Lung (tissue), 12 donors: ENCODE data around the gene PTK6. TPM values are rescaled to one million over a fixed set of nuclear protein-coding genes. Genes with fewer than 3 reads are reported as not detected.
"Not testable (repeated sequence)": the region's sequence is repeated elsewhere in the genome, so short reads cannot be mapped to it uniquely, and the experiment has no call there.

Experiments
- ATAC-seq: fragments of 200-7000 bp; cut with Tn5 transposase; one replicate; pipeline ENCODE4 v1.9.1; 2020; ENCODE audit warnings: moderate number of reproducible peaks; ENCODE audit not compliant: insufficient read depth, low FRiP score
- DNase-seq, 3 donors: peaks; one replicate each; pipeline ENCODE4 v3.0.0-alpha.2; 2013 to 2017
- H3K27ac ChIP-seq, 2 donors: one replicate each; pipeline ENCODE4 v1.5.1; 2013; ENCODE audit warnings: mild to moderate bottlenecking in 2 of 2, moderate library complexity in 2 of 2, control low read depth in 1 of 2, inconsistent platforms in 1 of 2, low read depth in 1 of 2, low read length in 1 of 2
- H3K27me3 ChIP-seq, 3 donors: one replicate each; pipeline ENCODE4 v1.5.1; 2013; ENCODE audit warnings: low read length in 2 of 3; ENCODE audit not compliant: control insufficient read depth in 3 of 3, insufficient read depth in 3 of 3
- H3K36me3 ChIP-seq, 4 donors: one replicate each; pipeline ENCODE4 v1.5.1; 2013; ENCODE audit warnings: low read length in 4 of 4, mild to moderate bottlenecking in 1 of 4, moderate library complexity in 1 of 4; ENCODE audit not compliant: control insufficient read depth in 4 of 4, insufficient read depth in 4 of 4
- H3K4me1 ChIP-seq, 5 donors: one replicate each; pipeline ENCODE4 v1.5.1; 2013; ENCODE audit warnings: low read length in 5 of 5, mild to moderate bottlenecking in 2 of 5, moderate library complexity in 1 of 5; ENCODE audit not compliant: control insufficient read depth in 5 of 5, insufficient read depth in 5 of 5
- H3K4me3 ChIP-seq: one replicate; pipeline ENCODE4 v1.5.1; 2013; ENCODE audit warnings: mild to moderate bottlenecking, control low read depth, moderate library complexity
- H3K9ac ChIP-seq, 2 donors: one replicate each; pipeline ENCODE4 v1.5.1; 2013; ENCODE audit warnings: low read length in 2 of 2, control low read depth in 1 of 2; ENCODE audit not compliant: insufficient read depth in 1 of 2
- H3K9me3 ChIP-seq, 4 donors: one replicate each; pipeline ENCODE4 v1.5.1; 2013; ENCODE audit warnings: low read length in 3 of 4, mild to moderate bottlenecking in 1 of 4, moderate library complexity in 1 of 4; ENCODE audit not compliant: control insufficient read depth in 4 of 4, insufficient read depth in 3 of 4
- WGBS, 2 donors: extraction: QIAGEN DNeasy Blood & Tissue Kit; methylation state at CpG; one replicate each; pipeline ENCODE4 v1.1.7; 2013; 5-methylcytosine and 5-hydroxymethylcytosine counted together
- polyA plus RNA-seq, 2 donors: library from polyadenylated mRNA; stranded (reverse); fragments of 200-250 nt; gene quantifications; one replicate each; pipeline ENCODE4 v1.2.1, GENCODE V29; 2013
- total RNA-seq, 2 donors: library from RNA; depleted of rRNA in 1 of 2; stranded (reverse); fragments of >200 nt in 1 of 2; gene quantifications; one replicate each; pipeline ENCODE4 v1.2.1, GENCODE V29; 2014 to 2021
- TF ChIP-seq, protein P1 (sequence below): IDR thresholded peaks from 2 replicates; pipeline ENCODE4 v1.5.1; 2012; ENCODE audit warnings: mild to moderate bottlenecking; ENCODE audit errors: control extremely low read depth, extremely low read depth
- donor health status: control.
- donor health status: control.
- donor health status: Bipolar disorder and iron deficiency.
- donor health status: healthy.
- donor health status: DM: yes; HTN: yes; CAD: no.

Gene PTK6
- total and polyA plus RNA-seq, 4 donors: 0.34 to 5.1 (median 3.7) TPM

DNA sequence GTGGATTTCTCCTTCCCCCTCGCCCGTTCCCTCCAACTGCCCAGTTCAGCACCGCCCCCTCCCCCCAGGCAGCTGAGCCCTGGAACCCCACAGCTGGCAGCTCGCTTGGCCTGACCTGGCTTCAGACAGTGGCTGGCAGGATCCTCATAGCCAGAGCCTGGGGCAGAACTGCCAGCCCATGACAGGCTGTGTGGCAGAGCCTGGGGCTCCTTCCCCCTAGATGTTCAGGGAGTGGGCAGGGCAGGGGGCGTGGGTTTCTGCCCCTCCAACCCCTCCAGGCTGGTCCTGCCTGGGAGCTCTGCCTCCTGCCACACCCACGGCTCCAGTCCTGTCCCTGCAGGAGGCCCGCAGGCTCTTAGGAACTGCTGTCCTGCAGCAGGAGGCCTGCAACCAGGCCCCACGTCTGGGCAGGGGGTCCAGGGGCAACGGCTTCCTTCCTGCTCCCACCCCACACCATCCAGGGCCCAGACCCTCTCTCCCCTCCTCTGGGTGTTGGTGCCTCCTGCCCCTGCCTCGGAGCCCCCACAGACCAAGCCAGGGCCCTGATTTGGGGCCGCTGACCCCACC, 55.1 kb downstream of the PTK6 start:
- Histone ChIP-seq H3K27me3 (peaks cover 6 to 35% (median 6%) of the 10 kb centered on the region in 3 donors), H3K9me3 (peaks cover 0 to 13% (median 0%) of the 10 kb centered on the region in 4 donors)
- DNase-seq: no peak

DNA sequence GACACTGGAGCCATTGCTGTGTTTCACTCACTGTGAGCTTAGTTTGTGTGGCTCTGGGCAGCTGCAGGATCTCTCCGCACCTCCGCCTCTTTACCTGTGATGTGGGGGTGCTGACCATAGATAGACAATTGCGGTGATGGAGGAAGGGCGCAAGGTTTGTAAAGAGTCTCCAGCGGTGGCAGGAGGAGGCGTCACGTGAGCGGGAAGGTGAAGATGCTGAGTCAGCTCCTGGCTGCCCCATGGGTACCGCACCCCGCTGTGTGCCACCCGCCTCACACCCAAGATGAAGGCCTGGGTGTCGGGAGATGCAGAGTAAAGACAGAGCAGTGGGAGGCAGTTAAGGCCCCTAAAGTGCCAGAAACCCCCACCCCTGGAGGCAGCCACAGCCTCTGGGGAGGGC, 55.7 kb downstream of the PTK6 start:
- no peak for ATAC-seq
- no peak overlapping the region for H3K27ac ChIP-seq
- H3K9ac ChIP-seq: no peak overlapping the region
- TF ChIP-seq, protein P1, sequence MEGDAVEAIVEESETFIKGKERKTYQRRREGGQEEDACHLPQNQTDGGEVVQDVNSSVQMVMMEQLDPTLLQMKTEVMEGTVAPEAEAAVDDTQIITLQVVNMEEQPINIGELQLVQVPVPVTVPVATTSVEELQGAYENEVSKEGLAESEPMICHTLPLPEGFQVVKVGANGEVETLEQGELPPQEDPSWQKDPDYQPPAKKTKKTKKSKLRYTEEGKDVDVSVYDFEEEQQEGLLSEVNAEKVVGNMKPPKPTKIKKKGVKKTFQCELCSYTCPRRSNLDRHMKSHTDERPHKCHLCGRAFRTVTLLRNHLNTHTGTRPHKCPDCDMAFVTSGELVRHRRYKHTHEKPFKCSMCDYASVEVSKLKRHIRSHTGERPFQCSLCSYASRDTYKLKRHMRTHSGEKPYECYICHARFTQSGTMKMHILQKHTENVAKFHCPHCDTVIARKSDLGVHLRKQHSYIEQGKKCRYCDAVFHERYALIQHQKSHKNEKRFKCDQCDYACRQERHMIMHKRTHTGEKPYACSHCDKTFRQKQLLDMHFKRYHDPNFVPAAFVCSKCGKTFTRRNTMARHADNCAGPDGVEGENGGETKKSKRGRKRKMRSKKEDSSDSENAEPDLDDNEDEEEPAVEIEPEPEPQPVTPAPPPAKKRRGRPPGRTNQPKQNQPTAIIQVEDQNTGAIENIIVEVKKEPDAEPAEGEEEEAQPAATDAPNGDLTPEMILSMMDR: no peak
- peaks cover 0 to 12% (median 0%) of the 10 kb centered on the region in 4 donors for H3K9me3 ChIP-seq
- peaks cover 2 to 36% (median 6%) of the 10 kb centered on the region in 3 donors for H3K27me3 ChIP-seq
- no peak for DNase-seq
- 62 to 77% methylated on average over 12 of the region's 12 CpGs for WGBS, 2 donors
- H3K4me3 ChIP-seq: no peak overlapping the region
- peaks cover 0 to 5% (median 0%) of the 10 kb centered on the region in 5 donors for H3K4me1 ChIP-seq
- H3K36me3 ChIP-seq: no peaks in the 10 kb centered on the region

More for the DNA sequence above, 55.1 kb downstream of the PTK6 start:
- Histone ChIP-seq H3K9ac (no peak overlapping the region), H3K27ac (no peak overlapping the region), H3K4me3 (no peak overlapping the region), H3K4me1 (peaks cover 0 to 5% (median 0%) of the 10 kb centered on the region in 5 donors), H3K36me3 (no peaks in the 10 kb centered on the region)
- TF ChIP-seq, protein P1: no peak
- no peak for ATAC-seq
- 55 to 60% methylated on average over 10 to 11 of the region's 11 CpGs for WGBS, 2 donors

DNA sequence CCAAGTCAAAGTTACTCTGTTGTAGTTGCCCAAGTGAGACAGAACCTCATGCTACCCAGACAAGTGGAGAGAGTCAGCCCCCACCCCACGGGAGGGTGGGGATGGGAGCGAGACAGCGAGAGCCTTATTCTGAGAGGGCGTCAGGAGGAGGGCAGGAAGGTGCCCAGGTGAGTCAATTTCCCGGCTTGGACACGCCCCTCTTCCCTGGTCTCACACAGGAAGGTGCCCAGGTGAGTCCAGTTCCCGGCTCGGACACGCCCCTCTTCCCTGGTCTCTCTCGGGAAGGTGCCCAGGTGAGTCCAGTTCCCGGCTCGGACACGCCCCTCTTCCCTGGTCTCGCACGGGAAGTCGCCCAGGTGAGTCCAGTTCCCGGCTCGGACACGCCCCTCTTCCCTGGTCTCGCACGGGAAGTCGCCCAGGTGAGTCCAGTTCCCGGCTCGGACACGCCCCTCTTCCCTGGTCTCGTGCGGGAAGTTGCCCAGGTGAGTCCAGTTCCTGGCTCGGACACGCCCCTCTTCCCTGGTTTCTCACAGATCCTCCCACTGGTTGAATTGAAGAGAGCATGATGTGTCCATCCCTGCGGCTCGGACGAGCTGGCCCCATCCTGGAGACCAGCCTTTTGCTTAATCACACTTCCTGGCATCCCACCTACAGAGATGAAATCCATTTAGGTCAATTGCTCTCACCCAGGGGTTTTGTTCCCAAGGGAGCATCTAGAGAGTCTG, 57.3 kb downstream of the PTK6 start:
- not testable (repeated sequence) for H3K9ac ChIP-seq, H3K4me3 ChIP-seq, H3K27ac ChIP-seq, ATAC-seq, H3K36me3 ChIP-seq, H3K4me1 ChIP-seq, DNase-seq
- WGBS, 2 donors: 50 to 61% methylated on average over 32 of the region's 32 CpGs
- Histone ChIP-seq H3K9me3 (peaks cover 0 to 13% (median 0%) of the 10 kb centered on the region in 4 donors), H3K27me3 (peaks cover 9 to 37% (median 16%) of the 10 kb centered on the region in 3 donors)
